ENCODE measurements around the gene CABP1.
"Not testable (repeated sequence)": the region's sequence is repeated elsewhere in the genome, so short reads cannot be mapped to it uniquely, and the experiment has no call there.

CABP1 gene

DNA sequence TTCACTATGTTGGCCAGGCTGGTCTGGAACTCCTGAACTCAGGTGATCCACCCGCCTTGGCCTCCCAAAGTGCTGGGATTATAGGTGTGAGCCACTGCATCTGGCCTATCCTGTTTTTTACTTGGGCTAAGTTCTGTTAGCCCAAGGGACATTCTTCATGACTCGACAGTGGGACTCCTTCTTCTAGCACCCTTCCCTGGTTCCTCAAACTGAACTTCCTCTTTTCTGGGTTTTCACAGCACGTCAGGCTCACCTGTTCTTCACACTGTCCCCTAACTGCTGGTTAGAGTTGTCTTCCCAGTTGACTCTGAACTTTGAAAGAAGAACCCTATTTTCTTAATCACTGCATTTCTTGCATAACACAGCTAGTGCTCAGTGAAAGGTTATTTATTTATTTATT is 22.5 kb downstream of the CABP1 start:
- Mint-ChIP-seq H3K4me3 (no peak overlapping the region), H3K4me1 (no peaks in the 10 kb centered on the region), H3K27me3 (peaks cover 15% of the 10 kb centered on the region), H3K9me3 (no peaks in the 10 kb centered on the region), H3K27ac (ENCODE audit: low read depth) (no peak overlapping the region), H3K36me3 (ENCODE audit: insufficient read depth) (no peaks in the 10 kb centered on the region)
- DNase-seq (ENCODE audit: low spot score in 2 of 2) (no peak), ATAC-seq (replicated peaks; ENCODE audit: extremely low read depth, poor library complexity, severe bottlenecking) (no peak)

DNA sequence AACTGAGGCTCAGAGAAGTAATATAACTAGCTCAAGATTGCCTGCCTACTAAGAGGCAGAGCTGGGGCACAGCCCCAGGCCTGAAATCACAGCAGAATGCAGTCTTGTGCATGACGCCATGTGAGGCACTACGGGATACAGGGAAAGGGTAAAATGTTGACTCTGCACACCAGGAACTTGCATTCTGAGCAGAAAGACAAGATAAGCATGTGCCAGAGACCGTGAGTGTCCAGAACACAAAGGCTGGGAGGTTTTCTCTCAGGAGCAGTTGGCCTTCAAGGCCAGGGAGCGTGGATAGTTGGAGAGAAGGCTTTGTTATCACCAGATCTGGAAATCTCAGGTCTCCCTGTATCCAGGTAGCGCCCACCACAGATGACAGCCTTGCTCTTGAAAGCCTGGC is 23.3 kb downstream of the CABP1 start:
- H3K36me3 Mint-ChIP-seq (ENCODE audit: insufficient read depth): no peaks in the 10 kb centered on the region
- H3K27ac Mint-ChIP-seq (ENCODE audit: low read depth): no peak overlapping the region
- no peaks in the 10 kb centered on the region for H3K9me3 Mint-ChIP-seq
- no peak overlapping the region for H3K4me3 Mint-ChIP-seq
- peaks cover 21% of the 10 kb centered on the region for H3K27me3 Mint-ChIP-seq
- no peaks in the 10 kb centered on the region for H3K4me1 Mint-ChIP-seq
- DNase-seq (ENCODE audit: low spot score in 2 of 2) (no peak), ATAC-seq (replicated peaks; ENCODE audit: extremely low read depth, poor library complexity, severe bottlenecking) (no peak)

- Mint-ChIP-seq H3K36me3 (ENCODE audit: insufficient read depth) (no peaks in the 10 kb centered on the region), H3K9me3 (no peaks in the 10 kb centered on the region), H3K4me1 (no peaks in the 10 kb centered on the region), H3K4me3 (no peak overlapping the region), H3K27ac (ENCODE audit: low read depth) (no peak overlapping the region), H3K27me3 (peaks cover 11% of the 10 kb centered on the region)
- no peak for ATAC-seq (replicated peaks; ENCODE audit: extremely low read depth, poor library complexity, severe bottlenecking)
- no peak for DNase-seq (ENCODE audit: low spot score in 2 of 2)
Measured at GRCh38 chr12:120666571-120667390, 26.4 kb downstream of the CABP1 start.

DNA sequence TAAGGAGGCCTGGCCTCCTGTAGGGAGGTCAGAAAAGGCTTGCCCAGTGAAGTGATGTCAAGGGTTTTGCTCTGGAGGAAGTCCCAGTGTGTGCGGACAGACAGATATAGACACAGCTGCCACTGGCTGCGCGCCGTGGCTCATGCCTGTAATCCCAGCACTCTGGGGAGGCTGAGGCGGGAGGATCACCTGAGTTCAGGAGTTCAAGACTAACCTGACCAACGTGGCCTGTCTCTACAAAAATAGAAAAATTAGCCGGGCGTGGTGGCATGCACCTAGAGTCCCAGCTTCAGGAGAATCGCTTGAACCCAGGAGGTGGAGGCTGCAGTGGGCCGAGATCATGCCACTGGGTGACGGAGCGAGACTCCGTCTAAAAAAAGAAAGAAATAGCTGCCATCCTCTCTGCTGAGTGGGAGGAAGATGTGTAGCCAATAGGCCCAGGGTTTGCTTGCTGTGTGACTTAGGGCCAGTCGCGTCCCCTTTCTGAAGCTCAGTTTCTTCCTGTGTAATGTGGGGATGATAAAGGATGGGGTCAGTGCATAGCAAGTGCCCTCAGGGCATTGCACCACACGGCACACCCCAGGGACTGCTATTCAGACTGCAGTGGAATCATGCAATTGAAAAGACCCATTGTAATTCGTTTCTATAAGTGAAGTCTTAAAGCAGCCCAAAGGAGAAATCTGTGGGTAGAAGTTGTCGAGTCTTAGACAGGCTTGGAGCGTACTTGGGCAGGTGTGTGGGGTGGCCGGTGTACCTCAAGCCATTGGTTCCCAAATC is 27.9 kb downstream of the CABP1 start:
- Mint-ChIP-seq H3K36me3 (ENCODE audit: insufficient read depth) (peaks cover 2% of the 10 kb centered on the region), H3K9me3 (no peaks in the 10 kb centered on the region), H3K27me3 (peaks cover 11% of the 10 kb centered on the region), H3K4me1 (no peaks in the 10 kb centered on the region), H3K4me3 (no peak overlapping the region), H3K27ac (ENCODE audit: low read depth) (no peak overlapping the region)
- ATAC-seq (replicated peaks; ENCODE audit: extremely low read depth, poor library complexity, severe bottlenecking) (no peak), DNase-seq (ENCODE audit: low spot score in 2 of 2) (no peak)

DNA sequence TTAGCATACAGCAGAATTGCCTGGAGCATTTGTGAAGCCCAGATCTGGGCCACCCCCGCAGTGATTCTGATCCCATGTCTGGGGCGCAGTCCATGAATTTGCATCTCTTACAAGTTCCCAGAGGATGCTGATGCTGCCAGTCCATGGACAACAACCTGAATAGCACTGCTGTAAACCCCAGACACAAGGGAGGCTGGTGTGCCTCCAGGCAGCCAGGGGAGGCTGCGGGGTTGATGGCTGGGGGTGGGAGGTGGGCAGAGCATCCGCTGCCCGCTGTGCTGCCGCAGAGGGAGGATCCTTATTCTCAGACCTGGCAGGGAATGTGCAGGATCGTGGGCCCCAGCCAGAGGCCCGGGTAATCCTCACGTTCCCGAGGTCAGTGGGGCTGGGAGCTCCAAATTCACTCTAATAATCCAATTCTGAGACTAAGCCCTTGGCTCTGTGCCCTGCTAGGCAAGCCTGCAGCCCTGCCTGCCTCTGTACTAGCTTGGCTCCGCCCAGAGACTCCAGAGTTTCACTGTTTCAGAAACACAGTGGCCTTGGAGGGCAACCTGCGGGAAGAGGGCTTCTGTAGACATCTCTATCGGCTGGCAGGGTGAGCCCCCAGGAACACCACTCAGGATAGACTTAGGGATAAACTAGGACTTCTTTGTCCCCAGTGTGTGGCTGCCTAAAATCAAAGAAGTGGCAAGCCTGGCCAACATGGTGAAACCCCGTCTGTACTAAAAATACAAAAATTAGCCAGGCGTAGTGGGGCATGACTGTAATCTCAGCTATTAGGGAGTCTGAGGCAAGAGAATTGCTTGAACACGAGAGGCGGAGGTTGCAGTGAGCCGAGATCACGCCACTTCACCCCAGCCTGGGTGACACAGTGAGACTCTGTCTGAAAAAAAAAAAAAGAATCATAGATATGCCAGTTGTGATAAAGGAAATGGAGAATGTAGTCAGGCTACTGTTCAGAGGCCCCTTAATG is 28.7 kb downstream of the CABP1 start:
- H3K27ac Mint-ChIP-seq (ENCODE audit: low read depth): no peak overlapping the region
- no peaks in the 10 kb centered on the region for H3K9me3 Mint-ChIP-seq
- H3K27me3 Mint-ChIP-seq: peaks cover 11% of the 10 kb centered on the region
- no peak overlapping the region for H3K4me3 Mint-ChIP-seq
- ATAC-seq (replicated peaks; ENCODE audit: extremely low read depth, poor library complexity, severe bottlenecking) (no peak), DNase-seq (ENCODE audit: low spot score in 2 of 2) (no peak)
- H3K4me1 Mint-ChIP-seq: no peaks in the 10 kb centered on the region
- H3K36me3 Mint-ChIP-seq (ENCODE audit: insufficient read depth): peaks cover 2% of the 10 kb centered on the region

DNA sequence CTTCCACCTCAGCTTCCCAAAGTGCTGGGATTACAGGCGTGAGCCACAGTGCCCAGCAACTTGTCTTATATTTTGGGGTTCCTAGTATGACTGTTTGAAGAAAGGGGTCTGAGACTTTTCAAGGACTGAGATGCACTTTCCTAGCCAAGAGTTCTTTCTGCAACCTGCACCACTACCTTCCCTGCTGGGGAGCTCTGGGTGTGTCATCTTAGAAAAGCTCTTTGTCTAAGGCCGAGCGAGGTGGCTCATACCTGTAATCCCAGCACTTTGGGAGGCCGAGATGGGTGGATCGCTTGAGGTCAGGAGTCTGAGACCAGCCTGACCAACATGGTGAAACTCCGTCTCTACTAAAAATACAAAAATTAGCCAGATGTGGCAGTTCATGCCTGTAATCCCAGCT is 29.8 kb downstream of the CABP1 start:
- H3K27ac Mint-ChIP-seq (ENCODE audit: low read depth); DNase-seq (ENCODE audit: low spot score in 2 of 2); H3K9me3 Mint-ChIP-seq; H3K4me1 Mint-ChIP-seq; H3K4me3 Mint-ChIP-seq; ATAC-seq (replicated peaks; ENCODE audit: extremely low read depth, poor library complexity, severe bottlenecking); H3K36me3 Mint-ChIP-seq (ENCODE audit: insufficient read depth): not testable (repeated sequence)
- peaks cover 14% of the 10 kb centered on the region for H3K27me3 Mint-ChIP-seq

DNA sequence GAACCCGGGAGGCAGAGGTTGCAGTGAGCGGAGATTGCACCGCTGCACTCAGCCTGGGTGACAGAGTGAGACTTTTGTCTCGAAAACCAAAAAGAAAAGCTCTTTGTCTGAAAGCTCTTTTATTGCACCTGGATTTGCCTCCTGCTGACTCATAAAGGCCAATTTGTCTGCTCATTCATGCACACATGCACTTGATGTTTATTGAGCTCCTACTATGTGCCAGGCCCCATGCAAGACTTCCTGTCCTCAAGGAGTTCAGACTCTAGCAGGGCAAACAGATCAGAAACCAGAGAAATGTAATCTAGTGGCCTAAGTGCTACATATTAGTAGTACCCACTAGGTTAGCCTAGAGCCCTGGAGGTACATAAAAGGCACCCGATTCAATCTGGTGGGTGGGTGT is 30.2 kb downstream of the CABP1 start:
- H3K4me3 Mint-ChIP-seq: no peak overlapping the region
- no peak for DNase-seq (ENCODE audit: low spot score in 2 of 2)
- peaks cover 18% of the 10 kb centered on the region for H3K27me3 Mint-ChIP-seq
- no peaks in the 10 kb centered on the region for H3K9me3 Mint-ChIP-seq
- peaks cover 2% of the 10 kb centered on the region for H3K36me3 Mint-ChIP-seq (ENCODE audit: insufficient read depth)
- no peak overlapping the region for H3K27ac Mint-ChIP-seq (ENCODE audit: low read depth)
- no peaks in the 10 kb centered on the region for H3K4me1 Mint-ChIP-seq
- no peak for ATAC-seq (replicated peaks; ENCODE audit: extremely low read depth, poor library complexity, severe bottlenecking)

GRCh38 chr12:120674097-120674636 is 33.7 kb downstream of the CABP1 start:
- Mint-ChIP-seq H3K36me3 (ENCODE audit: insufficient read depth) (peaks cover 2% of the 10 kb centered on the region), H3K4me1 (no peaks in the 10 kb centered on the region), H3K4me3 (no peak overlapping the region), H3K27ac (ENCODE audit: low read depth) (no peak overlapping the region), H3K27me3 (peaks cover 8% of the 10 kb centered on the region), H3K9me3 (no peaks in the 10 kb centered on the region)
- no peak for ATAC-seq (replicated peaks; ENCODE audit: extremely low read depth, poor library complexity, severe bottlenecking)
- DNase-seq (ENCODE audit: low spot score in 2 of 2): no peak

- Mint-ChIP-seq H3K27ac (ENCODE audit: low read depth) (no peak overlapping the region), H3K9me3 (no peaks in the 10 kb centered on the region), H3K4me1 (no peaks in the 10 kb centered on the region), H3K36me3 (ENCODE audit: insufficient read depth) (peaks cover under 1% of the 10 kb centered on the region), H3K27me3 (peaks cover 8% of the 10 kb centered on the region), H3K4me3 (no peak overlapping the region)
- ATAC-seq (replicated peaks; ENCODE audit: extremely low read depth, poor library complexity, severe bottlenecking) (no peak), DNase-seq (ENCODE audit: low spot score in 2 of 2) (no peak)
Measured at GRCh38 chr12:120677765-120678473, 37.5 kb downstream of the CABP1 start.

GRCh38 chr12:120678572-120678971 is 38.1 kb downstream of the CABP1 start:
- no peak overlapping the region for H3K27ac Mint-ChIP-seq (ENCODE audit: low read depth)
- H3K4me3 Mint-ChIP-seq: no peak overlapping the region
- DNase-seq (ENCODE audit: low spot score in 2 of 2) (no peak), ATAC-seq (replicated peaks; ENCODE audit: extremely low read depth, poor library complexity, severe bottlenecking) (no peak)
- H3K9me3 Mint-ChIP-seq: no peaks in the 10 kb centered on the region
- H3K36me3 Mint-ChIP-seq (ENCODE audit: insufficient read depth): no peaks in the 10 kb centered on the region
- no peaks in the 10 kb centered on the region for H3K4me1 Mint-ChIP-seq
- H3K27me3 Mint-ChIP-seq: peaks cover 8% of the 10 kb centered on the region

DNA sequence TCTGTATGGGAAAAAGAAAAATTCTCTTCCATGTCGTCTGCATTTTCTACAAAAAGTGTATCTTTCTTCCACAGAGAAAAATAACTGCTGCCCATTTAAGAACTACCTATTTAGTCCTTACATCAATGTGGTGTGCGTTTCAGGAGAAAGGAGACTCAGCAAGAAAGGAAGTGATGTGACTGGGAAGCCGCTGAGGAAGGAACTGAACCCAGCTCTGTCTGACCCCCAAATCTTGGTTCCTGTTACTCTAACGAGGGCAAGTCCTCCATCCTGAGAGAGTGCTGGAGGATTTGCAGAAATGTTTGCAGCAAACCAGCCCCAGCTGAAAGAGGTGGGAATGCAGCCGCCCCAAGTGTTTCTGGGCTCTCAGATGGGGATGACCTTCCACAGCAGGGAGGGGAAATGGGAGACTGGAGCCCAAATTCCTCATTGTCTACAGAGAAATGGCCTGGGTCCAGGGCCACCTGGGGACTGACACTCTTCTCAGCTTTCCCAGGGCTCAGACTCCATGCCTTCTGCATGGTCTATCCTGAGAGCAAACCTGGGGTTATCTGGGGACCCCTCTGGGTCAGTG is 39.8 kb downstream of the CABP1 start:
- no peak overlapping the region for H3K27ac Mint-ChIP-seq (ENCODE audit: low read depth)
- H3K4me3 Mint-ChIP-seq: no peak overlapping the region
- no peaks in the 10 kb centered on the region for H3K9me3 Mint-ChIP-seq
- ATAC-seq (replicated peaks; ENCODE audit: extremely low read depth, poor library complexity, severe bottlenecking): no peak
- no peaks in the 10 kb centered on the region for H3K36me3 Mint-ChIP-seq (ENCODE audit: insufficient read depth)
- peaks cover 5% of the 10 kb centered on the region for H3K27me3 Mint-ChIP-seq
- no peak for DNase-seq (ENCODE audit: low spot score in 2 of 2)
- no peaks in the 10 kb centered on the region for H3K4me1 Mint-ChIP-seq

Measured in central memory CD8-positive, alpha-beta T cell (primary cell).